H1 (cell line): ENCODE measurements around the gene PRKCZ. TPM values are rescaled to one million over a fixed set of nuclear protein-coding genes. Genes with fewer than 3 reads are reported as not detected.

ENCODE experiments used
- BRCA1 ChIP-seq: IDR thresholded peaks from 2 replicates; pipeline ENCODE4 v1.6.1; 2012; ENCODE audit warnings: low read depth, low read length, improper control_type of control experiment
- EZH2 ChIP-seq: fragments of 200-600 bp; sonication (generic); IDR thresholded peaks from 2 replicates; pipeline ENCODE4 v1.7.1; 2012; ENCODE audit warnings: low read depth, mild to moderate bottlenecking, moderate library complexity, low read length, inconsistent platforms; ENCODE audit not compliant: severe bottlenecking
- HDAC2 ChIP-seq, 2 experiments: fragments of 300-600 bp in 1 of 2; sonication (generic) in 1 of 2; IDR thresholded peaks; 2 replicates each; pipeline ENCODE4 v1.6.1; 2011 to 2012; ENCODE audit warnings: low read depth in 2 of 2, low read length in 2 of 2, mild to moderate bottlenecking in 2 of 2, moderate library complexity in 2 of 2, borderline replicate concordance in 1 of 2, inconsistent platforms in 1 of 2
- RFX5 ChIP-seq: IDR thresholded peaks from 2 replicates; pipeline ENCODE4 v1.6.1; 2011; ENCODE audit warnings: low read depth, low read length, improper control_type of control experiment, borderline replicate concordance
- SUZ12 ChIP-seq: fragments of 200-600 bp; sonication (generic); IDR thresholded peaks from 2 replicates; pipeline ENCODE4 v1.6.1; 2012; ENCODE audit warnings: mild to moderate bottlenecking, inconsistent platforms, low read length, moderate library complexity, mixed read lengths
- polyA plus RNA-seq, 7 experiments: library from polyadenylated mRNA; depleted of rRNA in 3 of 7; stranded (reverse) in 5 of 7; unstranded in 2 of 7; fragments of >200 nt in 5 of 7; fragments of 200-250 nt in 2 of 7; gene quantifications; 1 replicate in 5 of 7; 2 replicates in 1 of 7; 4 replicates in 1 of 7; pipeline versions ENCODE4 v1.2.1 to v1.2.3, GENCODE V29; 2011 to 2013; ENCODE audit warnings: missing spikeins in 2 of 7, mixed read lengths in 2 of 7
- total RNA-seq: library from RNA; stranded (reverse); fragmentation: NEBNext Ultra II Directional; extraction: Animal tissue kit (Norgen Biotek cat#: 25700); gene quantifications from 2 replicates; pipeline ENCODE4 v1.2.1, GENCODE V29; 2021
- TF ChIP-seq, protein P1 (sequence below), 3 experiments: IDR thresholded peaks; 1 replicate in 2 of 3; 2 replicates in 1 of 3; pipeline versions ENCODE4 v1.5.1 to v1.6.1; 2011; ENCODE audit warnings: low read length in 3 of 3, mild to moderate bottlenecking in 3 of 3, inconsistent platforms in 2 of 3, low read depth in 1 of 3, moderate library complexity in 1 of 3; ENCODE audit not compliant: insufficient read depth in 1 of 3; ENCODE audit errors: control extremely low read depth in 1 of 3
- TF ChIP-seq, protein P2 (sequence below): IDR thresholded peaks from 2 replicates; pipeline ENCODE4 v1.6.1; 2012; ENCODE audit warnings: low read length, inconsistent platforms

The PRKCZ gene
- total and polyA plus RNA-seq, 2 of the 8 experiments (the other 6 are each of a cell fraction or from before 2014, with no cell fraction given), result 37.4 to 45.1 TPM

DNA sequence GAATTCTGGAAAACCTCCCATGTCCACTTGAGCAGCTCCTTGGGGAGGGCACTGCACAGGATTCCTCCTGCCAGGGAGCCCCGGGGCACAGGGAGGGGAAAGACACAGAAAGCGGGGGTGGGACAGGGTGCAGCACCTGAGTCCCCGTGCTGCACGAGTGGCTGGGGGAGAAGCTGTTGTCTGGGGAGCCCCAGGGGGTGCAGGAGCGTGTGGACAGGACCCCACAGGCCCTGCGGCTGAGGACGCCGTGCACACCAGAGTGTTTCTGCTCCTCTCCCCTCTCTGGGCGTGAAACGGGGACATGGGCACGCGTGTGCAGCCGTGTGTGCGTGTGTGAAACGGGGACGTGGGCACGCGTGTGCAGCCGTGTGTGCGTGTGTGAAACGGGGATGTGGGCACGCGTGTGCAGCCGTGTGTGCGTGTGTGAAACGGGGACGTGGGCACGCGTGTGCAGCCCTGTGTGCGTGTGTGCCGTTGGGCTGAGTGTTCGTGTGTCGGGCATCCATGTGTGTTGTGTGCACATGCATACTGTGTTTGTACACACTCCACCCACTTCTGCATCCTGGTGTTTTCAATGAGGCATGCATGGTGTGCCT lies 122.4 kb downstream of the PRKCZ start (continued):
- TF ChIP-seq RFX5 (no peak), HDAC2 (IDR thresholded peaks at IDR 0.05; ENCODE audit: borderline replicate concordance in 1 of 2, low read depth in 2 of 2, low read length in 2 of 2) (no peak), BRCA1 (no peak), SUZ12 (no peak), EZH2 (no peak)
- TF ChIP-seq, protein P1, sequence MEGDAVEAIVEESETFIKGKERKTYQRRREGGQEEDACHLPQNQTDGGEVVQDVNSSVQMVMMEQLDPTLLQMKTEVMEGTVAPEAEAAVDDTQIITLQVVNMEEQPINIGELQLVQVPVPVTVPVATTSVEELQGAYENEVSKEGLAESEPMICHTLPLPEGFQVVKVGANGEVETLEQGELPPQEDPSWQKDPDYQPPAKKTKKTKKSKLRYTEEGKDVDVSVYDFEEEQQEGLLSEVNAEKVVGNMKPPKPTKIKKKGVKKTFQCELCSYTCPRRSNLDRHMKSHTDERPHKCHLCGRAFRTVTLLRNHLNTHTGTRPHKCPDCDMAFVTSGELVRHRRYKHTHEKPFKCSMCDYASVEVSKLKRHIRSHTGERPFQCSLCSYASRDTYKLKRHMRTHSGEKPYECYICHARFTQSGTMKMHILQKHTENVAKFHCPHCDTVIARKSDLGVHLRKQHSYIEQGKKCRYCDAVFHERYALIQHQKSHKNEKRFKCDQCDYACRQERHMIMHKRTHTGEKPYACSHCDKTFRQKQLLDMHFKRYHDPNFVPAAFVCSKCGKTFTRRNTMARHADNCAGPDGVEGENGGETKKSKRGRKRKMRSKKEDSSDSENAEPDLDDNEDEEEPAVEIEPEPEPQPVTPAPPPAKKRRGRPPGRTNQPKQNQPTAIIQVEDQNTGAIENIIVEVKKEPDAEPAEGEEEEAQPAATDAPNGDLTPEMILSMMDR (IDR thresholded peaks at IDR 0.05; ENCODE audit: control extremely low read depth in 1 of 3, insufficient read depth in 1 of 3, low read depth in 1 of 3, low read length in 3 of 3), result no peak
- TF ChIP-seq, protein P2, sequence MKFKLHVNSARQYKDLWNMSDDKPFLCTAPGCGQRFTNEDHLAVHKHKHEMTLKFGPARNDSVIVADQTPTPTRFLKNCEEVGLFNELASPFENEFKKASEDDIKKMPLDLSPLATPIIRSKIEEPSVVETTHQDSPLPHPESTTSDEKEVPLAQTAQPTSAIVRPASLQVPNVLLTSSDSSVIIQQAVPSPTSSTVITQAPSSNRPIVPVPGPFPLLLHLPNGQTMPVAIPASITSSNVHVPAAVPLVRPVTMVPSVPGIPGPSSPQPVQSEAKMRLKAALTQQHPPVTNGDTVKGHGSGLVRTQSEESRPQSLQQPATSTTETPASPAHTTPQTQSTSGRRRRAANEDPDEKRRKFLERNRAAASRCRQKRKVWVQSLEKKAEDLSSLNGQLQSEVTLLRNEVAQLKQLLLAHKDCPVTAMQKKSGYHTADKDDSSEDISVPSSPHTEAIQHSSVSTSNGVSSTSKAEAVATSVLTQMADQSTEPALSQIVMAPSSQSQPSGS, result no peak
